Mesenchymal stem cell (in vitro differentiated cells and primary cell): ENCODE results near the gene RFFL.

ENCODE experiments used
- DNase-seq: peaks from one replicate; pipeline ENCODE4 v3.0.0-alpha.2; 2013
- H2AFZ ChIP-seq: one replicate; pipeline ENCODE4 v1.6.1; 2013; ENCODE audit warnings: low read depth, mild to moderate bottlenecking, control low read depth, inconsistent platforms, low read length, moderate library complexity
- H2AK5ac ChIP-seq: 2 replicates; pipeline ENCODE4 v1.6.1; 2013; ENCODE audit warnings: low read length, moderate library complexity, mild to moderate bottlenecking, inconsistent platforms; ENCODE audit not compliant: severe bottlenecking
- H2BK120ac ChIP-seq: one replicate; pipeline ENCODE4 v1.6.1; 2013; ENCODE audit warnings: low read depth, mild to moderate bottlenecking, inconsistent platforms, low read length, moderate library complexity
- H2BK12ac ChIP-seq, 2 experiments: one replicate each; pipeline ENCODE4 v1.6.1; 2013; ENCODE audit warnings: inconsistent platforms in 2 of 2, low read length in 2 of 2, mild to moderate bottlenecking in 2 of 2, moderate library complexity in 2 of 2, control low read depth in 1 of 2
- H2BK15ac ChIP-seq: one replicate; pipeline ENCODE4 v1.6.1; 2013; ENCODE audit warnings: mild to moderate bottlenecking, low read depth, inconsistent platforms; ENCODE audit not compliant: poor library complexity, severe bottlenecking
- H2BK5ac ChIP-seq: 2 replicates; pipeline ENCODE4 v1.6.1; 2013; ENCODE audit warnings: low read depth, mild to moderate bottlenecking, low read length, control low read depth, inconsistent platforms; ENCODE audit not compliant: poor library complexity, severe bottlenecking
- H3K14ac ChIP-seq, 2 experiments: one replicate each; pipeline ENCODE4 v1.6.1; 2013; ENCODE audit warnings: inconsistent platforms in 2 of 2, low read length in 2 of 2, control low read depth in 1 of 2, mild to moderate bottlenecking in 1 of 2, moderate library complexity in 1 of 2
- H3K18ac ChIP-seq, 2 experiments: one replicate each; pipeline ENCODE4 v1.6.1; 2013; ENCODE audit warnings: inconsistent platforms in 2 of 2, low read length in 2 of 2, control low read depth in 1 of 2, low read depth in 1 of 2, mild to moderate bottlenecking in 1 of 2
- H3K23ac ChIP-seq, 2 experiments: one replicate each; pipeline ENCODE4 v1.6.1; 2013; ENCODE audit warnings: inconsistent platforms in 2 of 2, low read length in 2 of 2, mild to moderate bottlenecking in 2 of 2, moderate library complexity in 2 of 2, control low read depth in 1 of 2
- H3K27ac ChIP-seq: 2 replicates; pipeline ENCODE4 v1.5.1; 2013; ENCODE audit warnings: mild to moderate bottlenecking, moderate library complexity, low read length, control low read depth, inconsistent platforms; ENCODE audit not compliant: poor library complexity, severe bottlenecking
- H3K27me3 ChIP-seq, 2 experiments: 2 replicates each; pipeline versions ENCODE4 v1.6.1 to v1.7.0; 2013; ENCODE audit warnings: low read length in 2 of 2, mild to moderate bottlenecking in 2 of 2, moderate library complexity in 2 of 2, control low read depth in 1 of 2, inconsistent platforms in 1 of 2; ENCODE audit not compliant: control insufficient read depth in 1 of 2, insufficient read depth in 1 of 2
- H3K36me3 ChIP-seq, 2 experiments: 2 replicates each; pipeline versions ENCODE4 v1.6.1 to v1.7.0; 2013; ENCODE audit warnings: low read length in 2 of 2, control low read depth in 1 of 2, inconsistent platforms in 1 of 2, low read depth in 1 of 2, mild to moderate bottlenecking in 1 of 2; ENCODE audit not compliant: insufficient read depth in 2 of 2, control insufficient read depth in 1 of 2
- H3K4ac ChIP-seq, 2 experiments: one replicate each; pipeline ENCODE4 v1.6.1; 2013; ENCODE audit warnings: inconsistent platforms in 2 of 2, low read length in 2 of 2, mild to moderate bottlenecking in 2 of 2, moderate library complexity in 2 of 2, control low read depth in 1 of 2, low read depth in 1 of 2
- H3K4me1 ChIP-seq: 2 replicates; pipeline ENCODE4 v1.6.1; 2013; ENCODE audit warnings: low read depth, low read length, control low read depth; ENCODE audit not compliant: control insufficient read depth, insufficient read depth
- H3K4me2 ChIP-seq: 2 replicates; pipeline ENCODE4 v1.6.1; 2013; ENCODE audit warnings: low read length, mild to moderate bottlenecking, inconsistent platforms; ENCODE audit not compliant: poor library complexity, severe bottlenecking
- H3K4me3 ChIP-seq, 2 experiments: 2 replicates each; pipeline versions ENCODE4 v1.5.1 to v1.7.0; 2013; ENCODE audit warnings: low read length in 2 of 2, mild to moderate bottlenecking in 2 of 2, control low read depth in 1 of 2, low read depth in 1 of 2; ENCODE audit not compliant: insufficient read depth in 1 of 2
- H3K79me1 ChIP-seq: replicated peaks from 2 replicates; pipeline ENCODE4 v1.6.1; 2013; ENCODE audit warnings: mild to moderate bottlenecking, control low read depth, low read length, inconsistent platforms; ENCODE audit not compliant: poor library complexity, severe bottlenecking
- H3K9ac ChIP-seq: 2 replicates; pipeline ENCODE4 v1.7.0; 2013; ENCODE audit warnings: mild to moderate bottlenecking, low read length, moderate library complexity
- H3K9me3 ChIP-seq: 2 replicates; pipeline ENCODE4 v1.7.0; 2013; ENCODE audit warnings: mild to moderate bottlenecking, low read length; ENCODE audit not compliant: control insufficient read depth
- H4K8ac ChIP-seq: one replicate; pipeline ENCODE4 v1.6.1; 2013; ENCODE audit warnings: inconsistent platforms, mild to moderate bottlenecking, low read length, moderate library complexity
- H4K91ac ChIP-seq: one replicate; pipeline ENCODE4 v1.6.1; 2013; ENCODE audit warnings: mild to moderate bottlenecking, low read length, inconsistent platforms
- WGBS: methylation state at CpG from one replicate; pipeline ENCODE4 v1.1.7; 2013; ENCODE audit warnings: mixed read lengths; 5-methylcytosine and 5-hydroxymethylcytosine counted together

RFFL gene

GRCh38 chr17:34993031-34993430 is 70.5 kb downstream of the RFFL start:
- no peak overlapping the region for H3K4me3 ChIP-seq
- peaks cover 3% of the 10 kb centered on the region for H3K4me1 ChIP-seq
- no peak overlapping the region for H2AFZ ChIP-seq
- H3K4me2 ChIP-seq: no peak overlapping the region
- no peak overlapping the region for H2BK120ac ChIP-seq
- no peak overlapping the region for H2BK5ac ChIP-seq
- no peak overlapping the region for H3K9ac ChIP-seq
- no peaks in the 10 kb centered on the region for H3K27me3 ChIP-seq
- H3K79me1 ChIP-seq: peaks cover 7% of the 10 kb centered on the region
- H3K18ac ChIP-seq: no peak overlapping the region
- no peak overlapping the region for H3K23ac ChIP-seq
- no peaks in the 10 kb centered on the region for H3K9me3 ChIP-seq
- H3K14ac ChIP-seq: no peak overlapping the region
- H4K8ac ChIP-seq: no peak overlapping the region
- DNase-seq: no peak
- no peak overlapping the region for H4K91ac ChIP-seq
- 91% methylated on average over 2 of the region's 2 CpGs for WGBS
- no peak overlapping the region for H2BK15ac ChIP-seq
- H3K27ac ChIP-seq: no peak overlapping the region
- H3K4ac ChIP-seq: no peak overlapping the region
- no peak overlapping the region for H2BK12ac ChIP-seq
- H2AK5ac ChIP-seq: no peak overlapping the region
- H3K36me3 ChIP-seq: peaks cover 40 to 70% of the 10 kb centered on the region in 2 experiments

- H3K4me3 ChIP-seq: no peak overlapping the region
These were observed 71.9 kb downstream of the RFFL start for GRCh38 chr17:34991606-34992005.

GRCh38 chr17:34990921-34991365 is 72.6 kb downstream of the RFFL start:
- WGBS: 59% methylated on average over 6 of the region's 6 CpGs
- Histone ChIP-seq H2BK12ac (no peak overlapping the region), H2AK5ac (no peak overlapping the region)

More at GRCh38 chr17:34991606-34992005, 71.9 kb downstream of the RFFL start:
- Histone ChIP-seq H3K36me3 (peaks cover 39 to 76% of the 10 kb centered on the region in 2 experiments), H3K18ac (no peak overlapping the region), H2BK12ac (no peak overlapping the region), H3K4ac (no peak overlapping the region), H3K9me3 (no peaks in the 10 kb centered on the region), H2BK15ac (no peak overlapping the region), H2BK5ac (no peak overlapping the region), H3K9ac (no peak overlapping the region), H2BK120ac (no peak overlapping the region), H3K14ac (no peak overlapping the region), H3K27me3 (no peaks in the 10 kb centered on the region), H3K79me1 (peaks cover 9% of the 10 kb centered on the region), H4K8ac (no peak overlapping the region), H2AK5ac (no peak overlapping the region), H3K4me2 (no peak overlapping the region), H3K4me1 (no peaks in the 10 kb centered on the region), H2AFZ (no peak overlapping the region), H3K23ac (no peak overlapping the region), H4K91ac (no peak overlapping the region), H3K27ac (no peak overlapping the region)
- 100% methylated on average over 3 of the region's 3 CpGs for WGBS
- DNase-seq: no peak

GRCh38 chr17:34989473-34989872 is 74.0 kb downstream of the RFFL start:
- no peak overlapping the region for H2BK120ac ChIP-seq
- no peak overlapping the region for H3K4me2 ChIP-seq
- H3K79me1 ChIP-seq: peaks cover 8% of the 10 kb centered on the region
- DNase-seq: no peak
- no peak overlapping the region for H2BK12ac ChIP-seq
- no peak overlapping the region for H4K91ac ChIP-seq
- H3K9ac ChIP-seq: no peak overlapping the region
- H3K18ac ChIP-seq: no peak overlapping the region
- no peak overlapping the region for H3K23ac ChIP-seq
- H3K36me3 ChIP-seq: peaks cover 26 to 67% of the 10 kb centered on the region in 2 experiments
- 95% methylated on average over 8 of the region's 10 CpGs for WGBS
- no peak overlapping the region for H2AK5ac ChIP-seq
- no peak overlapping the region for H2BK15ac ChIP-seq
- H3K27ac ChIP-seq: no peak overlapping the region
- no peak overlapping the region for H3K14ac ChIP-seq
- no peak overlapping the region for H2BK5ac ChIP-seq
- no peak overlapping the region for H3K4ac ChIP-seq
- H3K4me3 ChIP-seq: no peak overlapping the region
- no peak overlapping the region for H4K8ac ChIP-seq
- no peaks in the 10 kb centered on the region for H3K9me3 ChIP-seq
- no peaks in the 10 kb centered on the region for H3K4me1 ChIP-seq
- H2AFZ ChIP-seq: no peak overlapping the region
- H3K27me3 ChIP-seq: no peaks in the 10 kb centered on the region

More at GRCh38 chr17:34990921-34991365, 72.6 kb downstream of the RFFL start:
- H2AFZ ChIP-seq: no peak overlapping the region
- no peaks in the 10 kb centered on the region for H3K27me3 ChIP-seq
- H2BK5ac ChIP-seq: no peak overlapping the region
- no peak overlapping the region for H3K18ac ChIP-seq
- no peak overlapping the region for H4K8ac ChIP-seq
- DNase-seq: peak; percentile 86
- H2BK120ac ChIP-seq: no peak overlapping the region
- H3K4me1 ChIP-seq: no peaks in the 10 kb centered on the region
- H3K4ac ChIP-seq: no peak overlapping the region
- H4K91ac ChIP-seq: no peak overlapping the region
- H3K9me3 ChIP-seq: no peaks in the 10 kb centered on the region
- H3K23ac ChIP-seq: no peak overlapping the region
- no peak overlapping the region for H3K4me2 ChIP-seq
- H3K14ac ChIP-seq: no peak overlapping the region
- peaks cover 8% of the 10 kb centered on the region for H3K79me1 ChIP-seq
- peaks cover 37 to 77% of the 10 kb centered on the region in 2 experiments for H3K36me3 ChIP-seq
- H3K4me3 ChIP-seq: no peak overlapping the region
- H2BK15ac ChIP-seq: no peak overlapping the region
- no peak overlapping the region for H3K9ac ChIP-seq
- no peak overlapping the region for H3K27ac ChIP-seq
